Heart left ventricle (tissue), 13 donors: ENCODE measurements around the gene MB.

ENCODE experiments used
- CTCF ChIP-seq, 12 donors: fragments of 200-600 bp; sonication (generic) in 4 of 12; IDR thresholded peaks; one replicate each; pipeline versions ENCODE4 v1.5.0 to v1.8.0; 2018 to 2022; ENCODE audit warnings: antibody characterized with exemption in 12 of 12, mild to moderate bottlenecking in 5 of 12
- POLR2A ChIP-seq, 2 donors: fragments of 450-650 bp; IDR thresholded peaks; one replicate each; pipeline ENCODE4 v1.6.1; 2017; ENCODE audit warnings: antibody characterized with exemption in 2 of 2, mild to moderate bottlenecking in 2 of 2, moderate library complexity in 2 of 2
- donor health status: ischemic (EF 13 %, LVEDD 7.1; RV severe dilation, severe dysfunction).
- donor health status: DM: no; HTN: yes; CAD: no.
- donor health status: DM: no; HTN: no; CAD: no.
- donor health status: ischemic (EF 25% LVEDD 6.9; RV normal size, moderate dysfunction).
- donor health status: ischemic (EF 25% LVEDD 5.7; RV mildly dilated, moderate dysfunction).
- donor health status: ischemic (EF 35%, LVEDD 5.7; RV mildly dilated, moderate dysfunction).
- donor health status: nonischemic (EF 11% LVEDD 7.7; RV severe dilation, severe dysfunction).
- donor health status: DM: yes; HTN: yes; CAD: no.
- donor health status: PGD.
- donor health status: ischemic (EF 29% LVEDD 5.4; RV normal size, mild dysfunction).
- donor health status: nonischemic (EF 23%, LVEDD 6.1; RV moderate dilation, normal function).

- TF ChIP-seq CTCF (IDR thresholded peaks at IDR 0.05): no peak
- TF ChIP-seq POLR2A (IDR thresholded peaks at IDR 0.05): no peak
Measured at GRCh38 chr22:35604621-35605368, 12.3 kb downstream of the MB start.
